Measurements from ENCODE around the gene GGT7.
"Not testable (repeated sequence)": the region's sequence is repeated elsewhere in the genome, so short reads cannot be mapped to it uniquely, and the experiment has no call there.

Gene GGT7

GRCh38 chr20:34883809-34884208, 11.2 kb upstream of the GGT7 start:
- Histone ChIP-seq H3K4me3 (ENCODE audit: low read length) (no peak overlapping the region), H2AFZ (ENCODE audit: low read length) (no peak overlapping the region), H3K9me2 (replicated peaks; ENCODE audit: insufficient read depth, low read length) (no peaks in the 10 kb centered on the region), H3K9me3 (replicated peaks; ENCODE audit: insufficient read depth, low read length) (no peaks in the 10 kb centered on the region), H3K9ac (ENCODE audit: low read length) (no peak overlapping the region), H3K4me2 (ENCODE audit: low read depth, low read length) (no peak overlapping the region), H3F3A (ENCODE audit: insufficient read depth, low read length) (no peaks in the 10 kb centered on the region; the same call in 1 of the 2 replicates), H3K27me3 (replicated peaks; ENCODE audit: insufficient read depth, low read length) (no peaks in the 10 kb centered on the region), H3K36me3 (replicated peaks; ENCODE audit: insufficient read depth, low read length) (no peaks in the 10 kb centered on the region), H3K79me2 (ENCODE audit: low read length) (no peaks in the 10 kb centered on the region), H3K27ac (ENCODE audit: low read length) (no peak overlapping the region), H4K20me1 (ENCODE audit: insufficient read depth, low read length) (no peaks in the 10 kb centered on the region), H3K4me1 (ENCODE audit: low read length) (peaks cover 12% of the 10 kb centered on the region)
- TF ChIP-seq EZH2phosphoT487 (IDR thresholded peaks at IDR 0.05; ENCODE audit: low read length) (no peak), EZH2 (optimal IDR thresholded peaks at IDR 0.05; ENCODE audit: low read depth, low read length) (no peak)
- TF ChIP-seq, protein P1, sequence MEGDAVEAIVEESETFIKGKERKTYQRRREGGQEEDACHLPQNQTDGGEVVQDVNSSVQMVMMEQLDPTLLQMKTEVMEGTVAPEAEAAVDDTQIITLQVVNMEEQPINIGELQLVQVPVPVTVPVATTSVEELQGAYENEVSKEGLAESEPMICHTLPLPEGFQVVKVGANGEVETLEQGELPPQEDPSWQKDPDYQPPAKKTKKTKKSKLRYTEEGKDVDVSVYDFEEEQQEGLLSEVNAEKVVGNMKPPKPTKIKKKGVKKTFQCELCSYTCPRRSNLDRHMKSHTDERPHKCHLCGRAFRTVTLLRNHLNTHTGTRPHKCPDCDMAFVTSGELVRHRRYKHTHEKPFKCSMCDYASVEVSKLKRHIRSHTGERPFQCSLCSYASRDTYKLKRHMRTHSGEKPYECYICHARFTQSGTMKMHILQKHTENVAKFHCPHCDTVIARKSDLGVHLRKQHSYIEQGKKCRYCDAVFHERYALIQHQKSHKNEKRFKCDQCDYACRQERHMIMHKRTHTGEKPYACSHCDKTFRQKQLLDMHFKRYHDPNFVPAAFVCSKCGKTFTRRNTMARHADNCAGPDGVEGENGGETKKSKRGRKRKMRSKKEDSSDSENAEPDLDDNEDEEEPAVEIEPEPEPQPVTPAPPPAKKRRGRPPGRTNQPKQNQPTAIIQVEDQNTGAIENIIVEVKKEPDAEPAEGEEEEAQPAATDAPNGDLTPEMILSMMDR (IDR thresholded peaks at IDR 0.05; ENCODE audit: low read length): no peak
- DNase-seq: no peak

- no peak overlapping the region for H3K4me3 ChIP-seq (ENCODE audit: low read length)
- H3K27ac ChIP-seq (ENCODE audit: low read length): no peak overlapping the region
- no peaks in the 10 kb centered on the region for H3K36me3 ChIP-seq (replicated peaks; ENCODE audit: insufficient read depth, low read length)
Measured at GRCh38 chr20:34883087-34883688, 10.5 kb upstream of the GGT7 start.

GRCh38 chr20:34881689-34882088, 9.0 kb upstream of the GGT7 start:
- Histone ChIP-seq H3K4me2 (ENCODE audit: low read depth, low read length) (no peak overlapping the region), H3K9ac (ENCODE audit: low read length) (no peak overlapping the region), H3K36me3 (replicated peaks; ENCODE audit: insufficient read depth, low read length) (no peaks in the 10 kb centered on the region), H3K4me3 (ENCODE audit: low read length) (no peak overlapping the region), H3K27me3 (replicated peaks; ENCODE audit: insufficient read depth, low read length) (no peaks in the 10 kb centered on the region), H3K9me3 (replicated peaks; ENCODE audit: insufficient read depth, low read length) (no peaks in the 10 kb centered on the region), H3K4me1 (ENCODE audit: low read length) (peaks cover 10% of the 10 kb centered on the region), H3K27ac (ENCODE audit: low read length) (no peak overlapping the region), H3K9me2 (replicated peaks; ENCODE audit: insufficient read depth, low read length) (no peaks in the 10 kb centered on the region), H3K79me2 (ENCODE audit: low read length) (peaks cover 6% of the 10 kb centered on the region), H4K20me1 (ENCODE audit: insufficient read depth, low read length) (no peaks in the 10 kb centered on the region), H2AFZ (ENCODE audit: low read length) (no peak overlapping the region), H3F3A (ENCODE audit: insufficient read depth, low read length) (no peaks in the 10 kb centered on the region; the same call in 1 of the 2 replicates)
- no peak for DNase-seq
- TF ChIP-seq, protein P1 (IDR thresholded peaks at IDR 0.05; ENCODE audit: low read length): no peak
- TF ChIP-seq EZH2 (optimal IDR thresholded peaks at IDR 0.05; ENCODE audit: low read depth, low read length): no peak
- TF ChIP-seq EZH2phosphoT487 (IDR thresholded peaks at IDR 0.05; ENCODE audit: low read length): no peak

More at GRCh38 chr20:34883087-34883688, 10.5 kb upstream of the GGT7 start:
- Histone ChIP-seq H2AFZ (ENCODE audit: low read length) (no peak overlapping the region), H4K20me1 (ENCODE audit: insufficient read depth, low read length) (no peaks in the 10 kb centered on the region), H3K9ac (ENCODE audit: low read length) (no peak overlapping the region), H3K27me3 (replicated peaks; ENCODE audit: insufficient read depth, low read length) (no peaks in the 10 kb centered on the region), H3K4me1 (ENCODE audit: low read length) (peaks cover 12% of the 10 kb centered on the region), H3K9me3 (replicated peaks; ENCODE audit: insufficient read depth, low read length) (no peaks in the 10 kb centered on the region), H3F3A (ENCODE audit: insufficient read depth, low read length) (no peaks in the 10 kb centered on the region; the same call in 1 of the 2 replicates), H3K79me2 (ENCODE audit: low read length) (no peaks in the 10 kb centered on the region), H3K9me2 (replicated peaks; ENCODE audit: insufficient read depth, low read length) (no peaks in the 10 kb centered on the region), H3K4me2 (ENCODE audit: low read depth, low read length) (no peak overlapping the region)
- DNase-seq: no peak
- TF ChIP-seq EZH2 (optimal IDR thresholded peaks at IDR 0.05; ENCODE audit: low read depth, low read length) (no peak), EZH2phosphoT487 (IDR thresholded peaks at IDR 0.05; ENCODE audit: low read length) (no peak)
- TF ChIP-seq, protein P1 (IDR thresholded peaks at IDR 0.05; ENCODE audit: low read length): no peak

DNA sequence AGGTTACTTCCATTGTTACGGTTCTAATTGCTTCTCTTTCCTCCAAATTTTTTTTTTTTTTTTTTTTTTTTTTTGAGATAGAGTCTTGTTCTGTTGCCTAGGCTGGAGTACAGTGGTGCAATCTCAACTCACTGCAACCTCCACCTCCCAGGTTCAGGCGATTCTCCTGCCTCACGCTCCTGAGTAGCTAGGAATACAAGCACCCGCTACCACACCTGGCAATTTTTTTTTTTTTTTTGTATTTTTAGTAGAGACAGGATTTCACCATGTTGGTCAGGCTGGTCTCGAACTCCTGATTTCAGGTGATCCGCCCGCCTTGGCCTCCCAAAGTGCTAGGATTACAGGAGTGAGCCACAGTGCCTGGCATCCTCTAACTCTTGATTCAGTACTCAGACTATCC, 8.3 kb upstream of the GGT7 start:
- not testable (repeated sequence) for DNase-seq; H3K9me2 ChIP-seq (replicated peaks; ENCODE audit: insufficient read depth, low read length); H3K36me3 ChIP-seq (replicated peaks; ENCODE audit: insufficient read depth, low read length); H3K27ac ChIP-seq (ENCODE audit: low read length); H3K4me3 ChIP-seq (ENCODE audit: low read length); H3K79me2 ChIP-seq (ENCODE audit: low read length); H2AFZ ChIP-seq (ENCODE audit: low read length); H4K20me1 ChIP-seq (ENCODE audit: insufficient read depth, low read length); H3F3A ChIP-seq (ENCODE audit: insufficient read depth, low read length); H3K27me3 ChIP-seq (replicated peaks; ENCODE audit: insufficient read depth, low read length); H3K9me3 ChIP-seq (replicated peaks; ENCODE audit: insufficient read depth, low read length); H3K9ac ChIP-seq (ENCODE audit: low read length); H3K4me1 ChIP-seq (ENCODE audit: low read length); H3K4me2 ChIP-seq (ENCODE audit: low read depth, low read length)
